Keratinocyte (primary cell): ENCODE data around the gene HHATL.

Experiments used
- CTCF ChIP-seq, 3 experiments: IDR thresholded peaks in 1 of 3; conservative IDR thresholded peaks in 1 of 3; optimal IDR thresholded peaks in 1 of 3; 2 replicates in 2 of 3; 3 replicates in 1 of 3; pipeline versions ENCODE3 to v1.5.1; 2011; ENCODE audit warnings: low read length in 3 of 3, mild to moderate bottlenecking in 3 of 3, moderate library complexity in 2 of 3, control low read depth in 1 of 3, inconsistent platforms in 1 of 3; ENCODE audit not compliant: insufficient read depth in 2 of 3; ENCODE audit errors: extremely low read depth in 1 of 3
- EZH2 ChIP-seq: IDR thresholded peaks from one replicate; pipeline ENCODE4 v1.6.1; 2012; ENCODE audit warnings: inconsistent platforms, mild to moderate bottlenecking, low read length, moderate library complexity

DNA sequence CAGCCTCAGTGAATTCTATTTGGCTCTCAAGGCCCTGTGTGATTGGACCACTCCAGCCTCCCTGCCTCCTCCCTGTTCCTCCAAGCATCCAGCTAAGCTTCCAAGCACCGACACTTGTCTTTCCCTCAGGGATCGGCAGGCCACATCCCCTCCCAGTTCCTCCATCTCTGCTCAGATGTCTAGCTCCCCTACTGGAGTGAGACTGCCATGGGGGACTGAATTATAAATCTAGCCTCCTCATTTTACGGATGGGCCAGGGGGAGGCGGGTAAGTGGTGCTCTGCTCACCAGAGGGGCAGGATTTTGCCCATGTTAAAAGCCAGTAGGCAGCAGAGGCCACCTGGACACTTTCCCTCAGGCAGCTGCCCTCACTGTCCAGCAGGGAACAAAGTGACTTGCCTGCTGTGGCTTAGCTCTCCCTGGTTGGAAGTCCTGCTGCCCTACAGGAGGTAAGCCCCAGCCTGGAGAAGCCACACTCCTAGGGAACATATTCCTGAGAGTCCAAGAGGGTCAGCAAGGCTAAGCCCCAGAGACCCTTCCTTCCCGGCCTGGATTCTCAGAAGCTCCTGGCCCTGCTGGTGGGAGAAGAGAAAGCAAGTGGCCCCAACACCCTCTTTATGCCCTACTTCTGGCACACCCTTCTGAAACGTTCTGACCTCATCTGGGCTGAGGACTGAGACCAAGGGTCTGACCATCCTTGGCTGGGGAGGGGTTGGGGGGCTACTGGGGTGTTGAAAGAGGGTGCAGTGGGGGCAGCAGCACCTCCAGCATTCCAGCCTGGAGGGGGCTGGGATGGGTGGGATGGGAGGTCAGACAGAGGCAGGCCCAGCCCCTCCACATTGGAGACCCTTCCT is 9.1 kb upstream of the HHATL start:
- peak in 2 of 3 experiments; percentile 6 to 20 for TF ChIP-seq CTCF (optimal IDR thresholded peaks at IDR 0.05 in 1 of 3, IDR thresholded peaks at IDR 0.05 in 1 of 3, conservative IDR thresholded peaks at IDR 0.05 in 1 of 3; ENCODE audit: extremely low read depth in 1 of 3, insufficient read depth in 2 of 3, low read length in 3 of 3)
- no peak for TF ChIP-seq EZH2
